ENCODE results near the gene CSTF3.

The CSTF3 gene

DNA sequence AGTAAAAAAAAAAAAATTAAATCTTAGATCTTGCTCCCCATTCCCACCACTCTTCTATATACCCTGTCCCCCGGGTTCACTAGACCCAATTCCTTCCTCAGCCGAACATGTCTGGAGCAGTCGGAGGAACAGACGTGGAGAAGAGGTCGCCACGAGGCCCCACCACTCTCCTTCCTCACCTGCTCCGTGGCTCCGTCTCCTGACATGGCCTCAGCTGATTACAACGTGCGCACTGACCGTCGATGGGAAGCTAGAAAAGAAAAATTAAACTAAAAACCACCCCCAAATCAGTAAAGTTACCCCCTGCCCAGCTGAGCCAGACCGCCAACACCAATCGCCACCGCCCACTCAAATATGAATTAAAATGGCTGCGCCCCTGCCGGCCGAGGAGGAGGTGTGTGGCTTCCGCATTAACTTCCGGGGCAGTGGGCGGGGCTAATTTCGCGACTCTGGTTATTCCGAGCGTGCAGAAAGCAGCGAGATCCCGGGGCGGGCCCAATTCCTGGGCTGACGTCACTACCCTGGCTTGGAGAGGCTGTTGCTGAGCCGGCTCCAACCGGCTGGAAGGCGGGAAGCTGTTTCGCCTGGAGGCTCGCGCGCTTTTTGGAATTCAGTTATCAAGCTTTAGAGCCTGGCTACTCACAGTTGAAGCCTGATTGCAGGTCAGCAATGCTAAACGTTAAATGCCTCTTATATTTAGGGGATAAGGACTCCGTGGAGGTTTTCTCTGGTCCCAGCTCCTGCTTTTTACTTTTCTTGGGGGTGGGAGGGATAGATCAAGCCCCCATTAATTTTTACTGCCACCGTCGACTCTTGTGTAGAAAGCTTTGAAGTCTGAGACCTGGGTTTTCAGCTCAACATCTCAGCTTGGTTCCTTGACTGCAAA is at the start of gene CSTF3:
Gene CSTF3, minus strand, starts transcription at position 361 of the 886 bp plus-strand sequence. Its CDS starts 155 bp downstream, at position 206.
- peak within 1 kb of the TSS; percentile 100 for H3K9ac ChIP-seq (ENCODE audit: insufficient read length)
- TF ChIP-seq EZH2 (IDR thresholded peaks at IDR 0.05), result no peak
- TF ChIP-seq FOXP2 (optimal IDR thresholded peaks at IDR 0.05; ENCODE audit: control extremely low read depth, extremely low read length, insufficient read depth), result peak; percentile 92
- peak; percentile 92 for TF ChIP-seq POLR2AphosphoS5 (IDR thresholded peaks at IDR 0.05; ENCODE audit: borderline replicate concordance, low read depth, low read length)
- no peaks in the 10 kb centered on the region for H3K9me3 ChIP-seq (ENCODE audit: low read depth, low read length)
- H3K4me3 ChIP-seq, result peak within 1 kb of the TSS; percentile 97
- peak within 1 kb of the TSS; percentile 97 for H3K27ac ChIP-seq
- H3K36me3 ChIP-seq (ENCODE audit: insufficient read depth, low read length), result peaks cover 42% of the 10 kb centered on the region
- DNase-seq (ENCODE audit: low read depth, low spot score), result peak; percentile 96

GRCh38 chr11:33208150-33208549 is 46.9 kb upstream of the CSTF3 start:
- H3K4me3 ChIP-seq, result no peak overlapping the region
- no peaks in the 10 kb centered on the region for H3K9me3 ChIP-seq (ENCODE audit: low read depth, low read length)
- DNase-seq (ENCODE audit: low read depth, low spot score), result no peak
- TF ChIP-seq POLR2AphosphoS5 (IDR thresholded peaks at IDR 0.05; ENCODE audit: borderline replicate concordance, low read depth, low read length), result no peak
- TF ChIP-seq EZH2 (IDR thresholded peaks at IDR 0.05), result no peak
- TF ChIP-seq FOXP2 (optimal IDR thresholded peaks at IDR 0.05; ENCODE audit: control extremely low read depth, extremely low read length, insufficient read depth), result no peak
- H3K9ac ChIP-seq (ENCODE audit: insufficient read length), result no peak overlapping the region
- H3K36me3 ChIP-seq (ENCODE audit: insufficient read depth, low read length), result no peaks in the 10 kb centered on the region
- no peak overlapping the region for H3K27ac ChIP-seq

- no peak for DNase-seq (ENCODE audit: low read depth, low spot score)
- TF ChIP-seq EZH2 (IDR thresholded peaks at IDR 0.05), result no peak
- no peak for TF ChIP-seq FOXP2 (optimal IDR thresholded peaks at IDR 0.05; ENCODE audit: control extremely low read depth, extremely low read length, insufficient read depth)
- TF ChIP-seq POLR2AphosphoS5 (IDR thresholded peaks at IDR 0.05; ENCODE audit: borderline replicate concordance, low read depth, low read length), result no peak
- no peak overlapping the region for H3K27ac ChIP-seq
- no peaks in the 10 kb centered on the region for H3K36me3 ChIP-seq (ENCODE audit: insufficient read depth, low read length)
- no peak overlapping the region for H3K9ac ChIP-seq (ENCODE audit: insufficient read length)
- H3K4me3 ChIP-seq, result no peak overlapping the region
- H3K9me3 ChIP-seq (ENCODE audit: low read depth, low read length), result no peaks in the 10 kb centered on the region
Observed at GRCh38 chr11:33207408-33207985, 46.2 kb upstream of the CSTF3 start.

GRCh38 chr11:33197915-33198727 is 36.8 kb upstream of the CSTF3 start:
- no peak for DNase-seq (ENCODE audit: low read depth, low spot score)
- Histone ChIP-seq H3K4me3 (no peak overlapping the region), H3K9ac (ENCODE audit: insufficient read length) (no peak overlapping the region), H3K9me3 (ENCODE audit: low read depth, low read length) (no peaks in the 10 kb centered on the region), H3K36me3 (ENCODE audit: insufficient read depth, low read length) (no peaks in the 10 kb centered on the region), H3K27ac (no peak overlapping the region)
- no peak for TF ChIP-seq FOXP2 (optimal IDR thresholded peaks at IDR 0.05; ENCODE audit: control extremely low read depth, extremely low read length, insufficient read depth)
- TF ChIP-seq EZH2 (IDR thresholded peaks at IDR 0.05), result no peak
- no peak for TF ChIP-seq POLR2AphosphoS5 (IDR thresholded peaks at IDR 0.05; ENCODE audit: borderline replicate concordance, low read depth, low read length)

- Histone ChIP-seq H3K36me3 (ENCODE audit: insufficient read depth, low read length) (no peaks in the 10 kb centered on the region), H3K4me3 (no peak overlapping the region), H3K9ac (ENCODE audit: insufficient read length) (no peak overlapping the region), H3K9me3 (ENCODE audit: low read depth, low read length) (no peaks in the 10 kb centered on the region), H3K27ac (no peak overlapping the region)
- TF ChIP-seq FOXP2 (optimal IDR thresholded peaks at IDR 0.05; ENCODE audit: control extremely low read depth, extremely low read length, insufficient read depth) (no peak), POLR2AphosphoS5 (IDR thresholded peaks at IDR 0.05; ENCODE audit: borderline replicate concordance, low read depth, low read length) (no peak), EZH2 (IDR thresholded peaks at IDR 0.05) (no peak)
- no peak for DNase-seq (ENCODE audit: low read depth, low spot score)
Observed at GRCh38 chr11:33195462-33196173, 34.3 kb upstream of the CSTF3 start.

- no peak for TF ChIP-seq EZH2 (IDR thresholded peaks at IDR 0.05)
- no peak for TF ChIP-seq FOXP2 (optimal IDR thresholded peaks at IDR 0.05; ENCODE audit: control extremely low read depth, extremely low read length, insufficient read depth)
- no peak for TF ChIP-seq POLR2AphosphoS5 (IDR thresholded peaks at IDR 0.05; ENCODE audit: borderline replicate concordance, low read depth, low read length)
- no peaks in the 10 kb centered on the region for H3K36me3 ChIP-seq (ENCODE audit: insufficient read depth, low read length)
- H3K9ac ChIP-seq (ENCODE audit: insufficient read length), result no peak overlapping the region
- H3K27ac ChIP-seq, result no peak overlapping the region
- H3K9me3 ChIP-seq (ENCODE audit: low read depth, low read length), result no peaks in the 10 kb centered on the region
- no peak for DNase-seq (ENCODE audit: low read depth, low spot score)
- no peak overlapping the region for H3K4me3 ChIP-seq
Observed at GRCh38 chr11:33194455-33194854, 33.2 kb upstream of the CSTF3 start.

DNA sequence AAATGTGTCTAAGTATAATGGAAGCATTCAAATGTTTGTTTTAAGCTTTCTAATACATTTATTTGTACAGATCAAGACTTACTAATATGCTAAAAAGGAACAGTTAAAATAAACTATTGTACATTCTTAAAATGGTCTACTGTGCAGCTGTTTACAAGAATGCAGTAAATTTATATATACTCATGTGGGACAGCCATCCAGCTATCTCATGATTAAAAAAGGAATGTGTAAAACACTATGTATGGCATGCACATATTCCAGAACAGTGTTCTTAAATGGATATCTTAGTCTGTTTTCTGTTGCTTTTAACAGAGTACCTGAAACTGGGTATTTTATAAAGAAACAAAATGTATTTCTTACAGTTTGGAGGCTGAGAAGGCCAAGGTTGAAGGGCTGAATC is 30.2 kb upstream of the CSTF3 start:
- Histone ChIP-seq H3K27ac (no peak overlapping the region), H3K36me3 (ENCODE audit: insufficient read depth, low read length) (no peaks in the 10 kb centered on the region), H3K9me3 (ENCODE audit: low read depth, low read length) (no peaks in the 10 kb centered on the region), H3K9ac (ENCODE audit: insufficient read length) (no peak overlapping the region), H3K4me3 (no peak overlapping the region)
- no peak for TF ChIP-seq EZH2 (IDR thresholded peaks at IDR 0.05)
- TF ChIP-seq POLR2AphosphoS5 (IDR thresholded peaks at IDR 0.05; ENCODE audit: borderline replicate concordance, low read depth, low read length), result no peak
- TF ChIP-seq FOXP2 (optimal IDR thresholded peaks at IDR 0.05; ENCODE audit: control extremely low read depth, extremely low read length, insufficient read depth), result no peak
- no peak for DNase-seq (ENCODE audit: low read depth, low spot score)
